ENCODE results near the gene SIGLEC11.

DNA sequence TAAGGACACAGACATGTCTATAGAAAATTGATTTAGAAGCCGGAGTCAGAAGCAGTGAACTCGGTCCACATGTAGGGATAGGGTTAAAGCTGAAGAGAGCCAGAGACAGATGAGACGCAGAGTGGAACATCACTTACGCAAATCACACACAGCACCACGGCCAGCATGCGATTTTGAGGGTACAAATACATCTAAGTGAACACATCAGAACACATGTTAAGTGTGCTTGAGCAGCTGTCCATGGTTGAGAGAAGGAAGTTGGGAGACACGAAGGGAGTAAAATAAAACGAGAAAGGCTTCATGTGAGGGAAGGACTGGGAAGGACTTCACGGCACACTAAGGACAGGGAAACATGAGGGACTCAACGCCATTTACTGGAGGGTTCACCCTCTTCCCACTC, 25.4 kb upstream of the SIGLEC11 start:
- TF ChIP-seq POLR2A (IDR thresholded peaks at IDR 0.05; ENCODE audit: low read depth, low read length): no peak
- no peak for TF ChIP-seq TAF1 (IDR thresholded peaks at IDR 0.05; ENCODE audit: borderline replicate concordance, low read depth, low read length)
- no peak for TF ChIP-seq POLR2AphosphoS5 (IDR thresholded peaks at IDR 0.05; ENCODE audit: low read depth, low read length)

Measured in GM12892 (cell line).